Activated gamma-delta T cell (primary cell): ENCODE data around the gene SP9.
"Not testable (repeated sequence)": the region's sequence is repeated elsewhere in the genome, so short reads cannot be mapped to it uniquely, and the experiment has no call there.

Experiments
- DNase-seq: peaks from one replicate; lab custom pipeline; 2025; lab: John Stamatoyannopoulos, UW

Gene SP9

DNA sequence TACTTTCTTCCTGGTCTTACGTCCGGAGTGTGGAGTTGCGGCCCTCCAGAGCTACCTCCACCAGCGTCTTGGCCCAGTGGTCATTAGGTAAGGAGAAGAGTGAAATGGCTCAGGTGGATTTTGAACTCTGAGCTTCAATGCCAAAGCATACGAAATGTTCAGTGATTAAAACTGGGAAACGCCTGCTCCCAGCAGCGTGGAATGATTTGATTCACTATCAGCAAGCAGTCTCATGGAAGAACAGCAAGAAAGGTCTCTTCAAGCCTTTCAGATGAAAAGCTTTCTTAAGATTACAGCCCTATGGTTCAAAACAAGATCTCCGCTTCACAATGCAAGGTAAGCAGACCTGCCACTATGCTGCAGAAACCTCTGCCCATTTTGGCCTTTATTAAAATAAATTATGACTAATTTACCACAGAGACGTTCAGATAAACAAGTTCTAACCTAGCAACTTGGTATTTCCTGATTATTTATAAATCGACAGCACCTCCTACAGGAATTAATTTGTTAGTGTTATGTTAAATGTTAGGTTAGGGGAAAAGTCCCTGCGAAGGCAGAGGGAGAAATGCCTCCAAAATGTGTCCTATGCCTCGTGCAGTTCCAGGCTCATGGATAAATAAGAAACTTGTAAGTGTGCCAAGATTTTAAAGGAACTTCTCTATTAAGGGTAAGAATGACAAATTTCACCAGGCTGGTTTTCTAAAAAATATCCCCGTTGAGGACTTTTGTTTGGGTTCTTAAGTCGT lies 10.1 kb downstream of the SP9 start:
- DNase-seq = no peak

DNA sequence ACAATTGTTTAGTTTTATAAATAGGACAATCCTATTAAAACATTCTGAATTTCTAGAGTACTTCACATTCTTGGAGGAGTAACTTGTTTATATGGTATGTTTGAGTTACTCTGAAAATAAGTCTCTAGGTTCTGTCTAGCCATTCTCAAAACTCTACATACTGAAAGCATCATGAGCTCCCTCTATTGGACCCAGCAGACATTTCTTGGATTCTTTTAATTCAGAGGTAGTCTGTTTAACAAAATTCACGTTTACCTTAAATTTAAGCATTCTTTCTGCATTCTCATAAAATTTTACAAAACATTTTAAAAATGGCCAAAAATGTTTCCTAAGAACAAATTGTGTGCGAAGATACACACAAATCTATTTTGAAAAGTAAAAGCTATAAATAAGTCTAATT lies 15.3 kb downstream of the SP9 start:
- no peak for DNase-seq

GRCh38 chr2:174350593-174351181 lies 15.9 kb downstream of the SP9 start:
- no peak for DNase-seq

DNA sequence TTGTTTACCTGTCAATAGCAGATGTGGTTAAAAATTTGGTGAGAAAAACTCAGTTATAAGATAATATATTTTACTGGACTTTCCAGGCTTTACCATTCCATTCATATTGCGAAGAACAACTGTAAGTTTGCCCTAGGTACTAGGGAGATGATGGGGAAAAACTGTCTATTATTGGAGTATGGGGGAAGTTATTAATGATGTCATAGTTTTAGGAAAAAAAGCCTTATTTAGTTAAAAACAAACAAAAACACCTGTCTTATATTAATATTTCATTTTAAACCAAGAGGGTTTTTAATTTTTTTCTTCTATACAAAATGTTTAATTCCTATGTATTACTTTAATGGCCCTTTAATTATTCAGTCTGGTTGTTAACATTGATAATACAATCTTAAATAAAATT lies 18.2 kb downstream of the SP9 start:
- no peak for DNase-seq

- no peak for DNase-seq
Measured at GRCh38 chr2:174356347-174356746, 21.6 kb downstream of the SP9 start.

- DNase-seq = not testable (repeated sequence)
Measured at GRCh38 chr2:174359663-174360062, 24.9 kb downstream of the SP9 start.

DNA sequence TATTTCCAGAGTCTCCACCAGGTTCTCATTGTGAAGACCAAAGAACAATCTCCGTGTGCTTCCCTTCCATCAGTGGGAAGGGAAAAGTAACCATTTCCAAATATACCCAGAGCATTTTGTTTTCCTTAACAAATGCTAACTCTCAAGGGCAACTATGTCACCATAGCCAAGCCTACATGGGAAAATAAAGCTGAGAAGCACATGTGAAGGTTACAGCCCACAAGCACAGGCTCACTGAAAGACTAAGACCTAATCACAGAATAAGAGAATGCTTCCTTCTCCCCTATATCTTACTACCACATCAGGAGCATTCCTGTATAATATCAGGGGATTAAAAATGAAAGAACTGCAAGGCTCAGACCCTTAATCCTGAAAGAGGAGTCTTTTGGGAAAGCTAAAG lies 28.2 kb downstream of the SP9 start:
- no peak for DNase-seq

DNA sequence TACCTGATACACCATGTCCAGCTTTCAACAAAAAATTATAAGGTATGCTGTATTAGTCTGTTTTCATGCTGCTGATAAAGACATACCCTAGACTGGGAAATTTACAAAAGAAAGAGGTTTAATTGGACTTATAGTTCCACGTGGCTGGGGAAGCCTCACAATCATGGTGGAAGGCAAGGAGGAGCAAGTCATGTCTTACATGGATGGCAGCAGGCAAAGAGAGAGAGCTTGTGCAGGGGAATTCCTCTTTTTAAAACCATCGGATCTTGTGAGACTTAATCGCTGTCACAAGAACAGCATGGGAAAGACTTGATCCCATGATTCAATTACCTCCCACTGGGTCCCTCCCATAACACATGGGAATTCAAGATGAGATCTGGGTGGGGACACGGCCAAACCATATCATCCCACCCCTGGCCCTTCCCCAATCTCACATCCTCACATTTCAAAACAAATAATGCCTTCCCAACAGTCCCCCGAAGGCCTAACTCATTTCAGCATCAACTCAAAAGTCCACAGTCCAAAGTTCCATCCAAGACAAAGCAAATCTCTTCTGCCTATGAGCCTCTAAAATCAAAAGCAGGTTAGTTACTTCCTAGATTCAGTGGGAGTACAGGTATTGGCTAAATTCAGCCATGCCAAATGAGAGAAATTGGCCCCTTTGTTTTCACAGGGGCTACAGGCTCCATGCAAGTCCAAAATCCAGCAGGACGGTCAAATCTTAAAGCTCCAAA lies 28.9 kb downstream of the SP9 start:
- not testable (repeated sequence) for DNase-seq

DNA sequence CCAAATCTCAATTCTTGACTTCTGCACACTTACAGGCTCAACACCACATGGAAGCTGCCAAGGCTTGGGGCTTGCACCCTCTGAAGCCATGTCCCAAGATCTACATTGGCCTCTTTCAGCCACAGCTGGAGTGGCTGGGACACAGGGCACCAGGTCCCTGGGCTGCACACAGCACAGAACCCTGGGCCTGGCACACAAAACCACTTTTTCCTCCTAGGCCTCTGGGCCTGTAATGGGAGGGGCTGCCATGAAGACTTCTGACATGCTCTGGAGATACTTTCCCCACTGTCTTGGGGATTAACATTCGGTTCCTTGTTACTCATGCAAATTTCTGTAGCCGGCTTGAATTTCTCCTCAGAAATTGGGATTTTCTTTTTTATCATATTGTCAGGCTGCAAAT lies 29.9 kb downstream of the SP9 start:
- no peak for DNase-seq

GRCh38 chr2:174365571-174365970 lies 30.8 kb downstream of the SP9 start:
- DNase-seq = no peak

DNA sequence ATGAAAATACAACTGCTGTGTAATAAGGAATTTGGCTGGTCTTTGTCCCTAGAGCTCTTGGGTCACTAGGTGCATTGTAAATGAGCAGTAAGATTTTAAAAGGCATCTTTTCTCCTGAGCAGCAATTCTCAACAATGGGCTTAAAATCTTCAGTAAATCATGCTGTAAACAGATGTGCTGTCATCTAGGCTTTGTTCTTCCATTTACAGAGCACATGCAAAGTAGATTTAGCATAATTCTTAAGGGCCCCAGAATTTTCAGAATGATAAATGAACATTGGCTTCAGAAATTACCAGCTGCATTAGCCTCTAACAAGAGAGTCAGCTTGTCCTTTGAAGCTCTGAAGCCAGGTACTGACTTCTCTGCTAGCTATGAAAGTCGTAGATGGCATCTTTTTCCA lies 33.9 kb downstream of the SP9 start:
- DNase-seq = no peak

DNA sequence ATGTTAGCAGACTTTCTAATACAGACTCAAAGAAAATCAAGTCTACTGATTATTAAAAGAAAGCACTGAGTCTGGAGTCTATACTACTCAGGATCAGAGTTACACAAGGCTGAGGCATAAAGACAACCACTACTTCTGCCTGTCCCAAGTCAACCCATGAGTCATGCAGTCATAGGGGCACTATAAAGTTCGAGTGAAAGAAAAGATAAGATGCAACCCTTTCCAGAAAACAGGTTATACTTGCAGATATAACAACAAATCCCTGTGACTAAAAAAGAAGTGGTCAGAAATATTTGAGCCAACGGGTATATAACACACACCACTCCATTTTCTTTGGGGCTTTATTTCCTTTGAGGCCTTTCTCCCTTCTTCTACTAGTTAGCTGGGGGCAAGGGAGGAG lies 42.2 kb downstream of the SP9 start:
- DNase-seq = no peak

- no peak for DNase-seq
Measured at GRCh38 chr2:174383796-174384195, 49.0 kb downstream of the SP9 start.

- DNase-seq = no peak
Measured at GRCh38 chr2:174385201-174385600, 50.4 kb downstream of the SP9 start.
